Endodermal cell (in vitro differentiated cells): ENCODE measurements around the gene DYNLRB1. TPM values are rescaled to one million over a fixed set of nuclear protein-coding genes. Genes with fewer than 3 reads are reported as not detected.

ENCODE experiments used
- DNase-seq: peaks from one replicate; pipeline ENCODE4 v3.0.0-alpha.2; 2017
- H3K27ac ChIP-seq: 2 replicates; pipeline ENCODE4 v1.5.1; 2013; ENCODE audit warnings: mild to moderate bottlenecking, low read depth, low read length, moderate library complexity
- H3K27me3 ChIP-seq: 2 replicates; pipeline ENCODE4 v1.6.1; 2013; ENCODE audit warnings: mild to moderate bottlenecking, low read length, moderate library complexity; ENCODE audit not compliant: insufficient read depth, control insufficient read depth, poor library complexity, severe bottlenecking
- H3K36me3 ChIP-seq: 2 replicates; pipeline ENCODE4 v1.7.0; 2013; ENCODE audit warnings: mild to moderate bottlenecking, low read length, moderate library complexity; ENCODE audit not compliant: control insufficient read depth, insufficient read depth
- H3K4me1 ChIP-seq: one replicate; pipeline ENCODE4 v1.7.0; 2013; ENCODE audit warnings: low read length; ENCODE audit not compliant: control insufficient read depth, insufficient read depth
- H3K4me3 ChIP-seq: 2 replicates; pipeline ENCODE4 v1.5.1; 2013; ENCODE audit warnings: mild to moderate bottlenecking, low read length, moderate library complexity
- H3K9ac ChIP-seq: 2 replicates; pipeline ENCODE4 v1.6.1; 2013; ENCODE audit warnings: mild to moderate bottlenecking, low read length, moderate library complexity; ENCODE audit not compliant: poor library complexity, severe bottlenecking; ENCODE audit errors: extremely low read depth
- H3K9me3 ChIP-seq: 2 replicates; pipeline ENCODE4 v1.6.1; 2013; ENCODE audit warnings: mild to moderate bottlenecking, low read length, moderate library complexity; ENCODE audit not compliant: control insufficient read depth
- H3K27ac Mint-ChIP-seq: 2 replicates; pipeline ENCODE4 v1.8.0; 2020; ENCODE audit warnings: mixed read lengths
- H3K27me3 Mint-ChIP-seq: 2 replicates; pipeline ENCODE4 v1.8.0; 2021; ENCODE audit warnings: mild to moderate bottlenecking, mixed read lengths; ENCODE audit not compliant: insufficient read depth
- H3K36me3 Mint-ChIP-seq: 2 replicates; pipeline ENCODE4 v1.8.0; 2020; ENCODE audit warnings: low read depth, mixed read lengths
- H3K4me1 Mint-ChIP-seq: 2 replicates; pipeline ENCODE4 v1.8.0; 2020; ENCODE audit warnings: mixed read lengths
- H3K4me3 Mint-ChIP-seq: 2 replicates; pipeline ENCODE4 v1.8.0; 2020; ENCODE audit warnings: mild to moderate bottlenecking, moderate library complexity, mixed read lengths
- H3K9me3 Mint-ChIP-seq: 2 replicates; pipeline ENCODE4 v1.8.0; 2020; ENCODE audit warnings: mild to moderate bottlenecking, mixed read lengths
- CTCF ChIP-seq: fragments of 200-600 bp; sonication (generic); conservative IDR thresholded peaks from 2 replicates; pipeline ENCODE4 v1.5.0; 2021; ENCODE audit warnings: antibody characterized with exemption, mild to moderate bottlenecking
- WGBS, 2 experiments: methylation state at CpG; one replicate each; pipeline versions ENCODE4 v1.1.5 to v1.1.7; 2013; ENCODE audit warnings: missing lambda C conversion rate in 2 of 2, mixed read lengths in 1 of 2; ENCODE audit not compliant: insufficient coverage in 1 of 2, insufficient read length in 1 of 2; 5-methylcytosine and 5-hydroxymethylcytosine counted together
- total RNA-seq, 2 donors: library from RNA; stranded (reverse); fragmentation: NEBNext Ultra II Directional in 1 of 2; extraction: Animal tissue kit (Norgen Biotek cat#: 25700) in 1 of 2; gene quantifications; 2 replicates in 1 of 2; 3 replicates in 1 of 2; pipeline ENCODE4 v1.2.1, GENCODE V29; 2021

The DYNLRB1 gene
- total RNA-seq, 2 donors from 2014 or later = 194 to 213 TPM

- no peak for TF ChIP-seq CTCF
- H3K4me1 Mint-ChIP-seq = peaks cover 20% of the 10 kb centered on the region
- H3K4me3 Mint-ChIP-seq = no peak overlapping the region
Measured at GRCh38 chr20:34525709-34526416, 9.6 kb downstream of the DYNLRB1 start.

GRCh38 chr20:34526466-34526865 is 10.2 kb downstream of the DYNLRB1 start:
- WGBS, 2 experiments = 97 to 100% methylated on average over 2 to 5 of the region's 5 CpGs
- Histone ChIP-seq H3K36me3 (peaks cover 80% of the 10 kb centered on the region), H3K4me3 (no peak overlapping the region), H3K9ac (no peak overlapping the region), H3K27ac (no peak overlapping the region), H3K27me3 (no peaks in the 10 kb centered on the region), H3K4me1 (peaks cover 3% of the 10 kb centered on the region), H3K9me3 (no peaks in the 10 kb centered on the region)
- peaks cover 20% of the 10 kb centered on the region for H3K4me1 Mint-ChIP-seq
- DNase-seq = no peak
- H3K27me3 Mint-ChIP-seq = no peaks in the 10 kb centered on the region
- no peak overlapping the region for H3K4me3 Mint-ChIP-seq
- peaks cover 73% of the 10 kb centered on the region for H3K36me3 Mint-ChIP-seq
- peak overlapping the region; percentile 31 for H3K27ac Mint-ChIP-seq
- TF ChIP-seq CTCF = no peak
- no peaks in the 10 kb centered on the region for H3K9me3 Mint-ChIP-seq

More at GRCh38 chr20:34525709-34526416, 9.6 kb downstream of the DYNLRB1 start:
- WGBS, 2 experiments = 89 to 90% methylated on average over 8 to 14 of the region's 14 CpGs
- Mint-ChIP-seq H3K27ac (peak overlapping the region; percentile 12), H3K9me3 (no peaks in the 10 kb centered on the region), H3K27me3 (no peaks in the 10 kb centered on the region), H3K36me3 (peaks cover 76% of the 10 kb centered on the region)
- no peak for DNase-seq
- no peaks in the 10 kb centered on the region for H3K27me3 ChIP-seq
- no peaks in the 10 kb centered on the region for H3K9me3 ChIP-seq
- no peak overlapping the region for H3K4me3 ChIP-seq
- peaks cover 80% of the 10 kb centered on the region for H3K36me3 ChIP-seq
- no peak overlapping the region for H3K9ac ChIP-seq
- no peak overlapping the region for H3K27ac ChIP-seq
- H3K4me1 ChIP-seq = peaks cover 3% of the 10 kb centered on the region

- no peaks in the 10 kb centered on the region for H3K9me3 Mint-ChIP-seq
- no peak overlapping the region for H3K4me3 ChIP-seq
- H3K9ac ChIP-seq = no peak overlapping the region
- H3K9me3 ChIP-seq = no peaks in the 10 kb centered on the region
- no peak for DNase-seq
- no peak overlapping the region for H3K4me3 Mint-ChIP-seq
- peaks cover 3% of the 10 kb centered on the region for H3K4me1 ChIP-seq
- H3K36me3 ChIP-seq = peaks cover 80% of the 10 kb centered on the region
- H3K27ac Mint-ChIP-seq = peak overlapping the region; percentile 31
- no peak overlapping the region for H3K27ac ChIP-seq
- no peaks in the 10 kb centered on the region for H3K27me3 ChIP-seq
- 98 to 100% methylated on average over 5 to 10 of the region's 10 CpGs for WGBS, 2 experiments
- peaks cover 72% of the 10 kb centered on the region for H3K36me3 Mint-ChIP-seq
- no peak for TF ChIP-seq CTCF
- peaks cover 20% of the 10 kb centered on the region for H3K4me1 Mint-ChIP-seq
- no peaks in the 10 kb centered on the region for H3K27me3 Mint-ChIP-seq
Measured at GRCh38 chr20:34527016-34527415, 10.8 kb downstream of the DYNLRB1 start.
